Prostate gland (tissue), 2 donors: ENCODE data around the gene CEMIP. TPM values are rescaled to one million over a fixed set of nuclear protein-coding genes. Genes with fewer than 3 reads are reported as not detected.

Source experiments
- DNase-seq: peaks from one replicate; pipeline ENCODE4 v3.0.0-alpha.2; 2019; ENCODE audit warnings: low spot score
- H3K27ac ChIP-seq, 2 donors: fragments of 200-600 bp; sonication (generic); 2 replicates each; pipeline ENCODE4 v1.5.1; 2017 to 2019
- H3K27me3 ChIP-seq: fragments of 200-600 bp; sonication (generic); replicated peaks from 2 replicates; pipeline ENCODE4 v1.5.1; 2019; ENCODE audit not compliant: insufficient read depth
- H3K36me3 ChIP-seq, 2 donors: fragments of 200-600 bp; sonication (generic); 1 replicate in 1 of 2; 2 replicates in 1 of 2; pipeline versions ENCODE4 v1.5.1 to v1.8.1; 2017 to 2019
- H3K4me1 ChIP-seq: fragments of 200-600 bp; sonication (generic); replicated peaks from 2 replicates; pipeline ENCODE4 v1.5.1; 2019
- H3K4me3 ChIP-seq, 2 donors: fragments of 200-600 bp; sonication (generic); 2 replicates each; pipeline ENCODE4 v1.5.1; 2017 to 2019
- H3K9me3 ChIP-seq: fragments of 200-600 bp; sonication (generic); 2 replicates; pipeline ENCODE4 v1.5.1; 2017
- POLR2A ChIP-seq: fragments of 450-650 bp; IDR thresholded peaks from one replicate; pipeline ENCODE4 v1.6.1; 2016; ENCODE audit warnings: antibody characterized with exemption, mild to moderate bottlenecking
- POLR2AphosphoS5 ChIP-seq: sonication (generic); formaldehyde crosslinking; IDR thresholded peaks from one replicate; pipeline ENCODE4 v1.6.1; 2017; ENCODE audit warnings: antibody characterized with exemption
- WGBS: methylation state at CpG from one replicate; pipeline ENCODE4 v1.1.5; 2018; 5-methylcytosine and 5-hydroxymethylcytosine counted together
- intact Hi-C: fragments of 100-400 bp; cut with DNase I; formaldehyde crosslinking; loops from one replicate; pipeline ENCODE4 v1.14.2; 2022
- total RNA-seq, 2 donors: library from RNA; depleted of rRNA; stranded (reverse); fragments of >200 nt; gene quantifications; one replicate each; pipeline ENCODE4 v1.1.0, GENCODE V29; 2016
- TF ChIP-seq, protein P1 (sequence below), 4 experiments: fragments of 200-600 bp in 2 of 4; fragments of 450-650 bp in 2 of 4; sonication (generic) in 2 of 4; IDR thresholded peaks; 1 replicate in 3 of 4; 2 replicates in 1 of 4; pipeline ENCODE4 v1.5.1; 2016 to 2019; ENCODE audit warnings: antibody characterized with exemption in 4 of 4, mild to moderate bottlenecking in 2 of 4, moderate library complexity in 2 of 4

Gene CEMIP
- total RNA-seq, 2 donors from 2014 or later: 1.6 to 13.5 TPM

DNA sequence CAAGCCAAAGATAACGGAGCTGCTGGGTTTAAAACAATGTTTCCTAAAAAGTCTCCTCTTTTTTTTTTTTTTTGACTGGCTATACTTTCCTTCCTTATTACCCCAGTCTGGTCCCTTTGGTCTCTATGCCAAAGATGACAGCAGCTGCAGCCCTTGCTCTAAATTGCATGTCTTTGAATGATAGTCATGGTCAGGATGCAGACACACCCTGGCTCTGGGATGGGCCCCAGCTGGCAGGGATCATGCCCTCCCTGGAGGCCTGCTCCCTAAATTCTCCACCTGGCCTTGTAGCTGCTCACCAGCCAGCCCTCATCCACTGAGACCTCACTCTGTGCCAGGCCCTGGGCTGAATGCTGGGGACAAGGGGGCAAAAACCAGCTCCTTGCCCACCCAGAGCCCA lies 114.6 kb downstream of the CEMIP start:
- DNase-seq: no peak
- intact Hi-C loops: no loop called here
- no peak for TF ChIP-seq POLR2AphosphoS5
- TF ChIP-seq, protein P1, sequence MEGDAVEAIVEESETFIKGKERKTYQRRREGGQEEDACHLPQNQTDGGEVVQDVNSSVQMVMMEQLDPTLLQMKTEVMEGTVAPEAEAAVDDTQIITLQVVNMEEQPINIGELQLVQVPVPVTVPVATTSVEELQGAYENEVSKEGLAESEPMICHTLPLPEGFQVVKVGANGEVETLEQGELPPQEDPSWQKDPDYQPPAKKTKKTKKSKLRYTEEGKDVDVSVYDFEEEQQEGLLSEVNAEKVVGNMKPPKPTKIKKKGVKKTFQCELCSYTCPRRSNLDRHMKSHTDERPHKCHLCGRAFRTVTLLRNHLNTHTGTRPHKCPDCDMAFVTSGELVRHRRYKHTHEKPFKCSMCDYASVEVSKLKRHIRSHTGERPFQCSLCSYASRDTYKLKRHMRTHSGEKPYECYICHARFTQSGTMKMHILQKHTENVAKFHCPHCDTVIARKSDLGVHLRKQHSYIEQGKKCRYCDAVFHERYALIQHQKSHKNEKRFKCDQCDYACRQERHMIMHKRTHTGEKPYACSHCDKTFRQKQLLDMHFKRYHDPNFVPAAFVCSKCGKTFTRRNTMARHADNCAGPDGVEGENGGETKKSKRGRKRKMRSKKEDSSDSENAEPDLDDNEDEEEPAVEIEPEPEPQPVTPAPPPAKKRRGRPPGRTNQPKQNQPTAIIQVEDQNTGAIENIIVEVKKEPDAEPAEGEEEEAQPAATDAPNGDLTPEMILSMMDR (IDR thresholded peaks at IDR 0.05): no peak
- no peak for TF ChIP-seq POLR2A
- H3K36me3 ChIP-seq: no peaks in the 10 kb centered on the region
- 74% methylated on average over 1 of the region's 1 CpG for WGBS
- no peaks in the 10 kb centered on the region for H3K9me3 ChIP-seq
- H3K27ac ChIP-seq: no peak overlapping the region
- no peaks in the 10 kb centered on the region for H3K4me1 ChIP-seq
- H3K4me3 ChIP-seq: no peak overlapping the region
- H3K27me3 ChIP-seq: no peaks in the 10 kb centered on the region

DNA sequence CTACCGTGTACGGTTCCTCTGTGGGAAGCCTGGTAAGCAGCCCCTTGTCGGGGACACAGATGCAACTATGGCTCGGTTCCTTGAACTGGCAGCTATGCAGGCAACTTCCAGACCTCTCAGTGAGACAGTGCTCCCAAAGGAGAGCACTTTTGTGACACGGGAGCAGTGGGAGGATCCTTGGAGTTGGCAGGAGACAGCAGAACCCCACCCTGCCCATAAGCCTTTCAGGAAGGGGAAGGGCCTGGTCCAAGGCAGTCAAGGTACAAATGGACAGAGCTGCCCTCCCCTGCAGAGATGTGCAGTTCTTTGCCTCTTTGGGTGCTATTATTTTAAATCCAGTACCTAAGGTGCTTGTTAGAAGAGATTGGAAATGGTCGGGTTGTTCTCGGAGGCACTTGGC lies 115.9 kb downstream of the CEMIP start:
- no peak for DNase-seq
- H3K36me3 ChIP-seq: no peaks in the 10 kb centered on the region
- no peak for TF ChIP-seq POLR2A
- no peak for TF ChIP-seq POLR2AphosphoS5
- TF ChIP-seq, protein P1 (IDR thresholded peaks at IDR 0.05): no peak
- H3K4me1 ChIP-seq: no peaks in the 10 kb centered on the region
- H3K27me3 ChIP-seq: no peaks in the 10 kb centered on the region
- WGBS: 89% methylated on average over 7 of the region's 7 CpGs
- H3K4me3 ChIP-seq: no peak overlapping the region
- no peaks in the 10 kb centered on the region for H3K9me3 ChIP-seq
- H3K27ac ChIP-seq: no peak overlapping the region
- intact Hi-C loops: no loop called here

DNA sequence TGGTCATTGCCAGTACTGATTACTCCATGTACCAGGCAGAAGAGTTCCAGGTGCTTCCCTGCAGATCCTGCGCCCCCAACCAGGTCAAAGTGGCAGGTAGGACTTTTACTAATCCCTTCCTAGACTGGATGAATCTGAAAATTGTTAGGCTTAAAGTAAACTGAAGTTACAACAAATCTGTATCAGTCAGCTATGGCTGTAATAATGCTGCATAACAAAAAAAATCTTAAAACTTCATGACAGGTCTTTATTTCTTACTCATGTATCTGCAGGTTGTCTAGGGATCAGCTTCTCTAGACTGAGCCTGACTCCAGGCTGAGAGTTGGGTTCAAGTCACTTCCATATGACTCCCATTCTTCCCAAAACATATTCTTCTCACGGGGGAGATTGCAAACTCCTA lies 116.8 kb downstream of the CEMIP start:
- Histone ChIP-seq H3K9me3 (no peaks in the 10 kb centered on the region), H3K27ac (no peak overlapping the region), H3K4me3 (no peak overlapping the region), H3K36me3 (no peaks in the 10 kb centered on the region), H3K4me1 (no peaks in the 10 kb centered on the region), H3K27me3 (no peaks in the 10 kb centered on the region)
- WGBS: 100% methylated on average over 2 of the region's 2 CpGs
- intact Hi-C loops: no loop called here
- no peak for DNase-seq
- TF ChIP-seq POLR2A: no peak
- TF ChIP-seq POLR2AphosphoS5: no peak
- TF ChIP-seq, protein P1 (IDR thresholded peaks at IDR 0.05): no peak

DNA sequence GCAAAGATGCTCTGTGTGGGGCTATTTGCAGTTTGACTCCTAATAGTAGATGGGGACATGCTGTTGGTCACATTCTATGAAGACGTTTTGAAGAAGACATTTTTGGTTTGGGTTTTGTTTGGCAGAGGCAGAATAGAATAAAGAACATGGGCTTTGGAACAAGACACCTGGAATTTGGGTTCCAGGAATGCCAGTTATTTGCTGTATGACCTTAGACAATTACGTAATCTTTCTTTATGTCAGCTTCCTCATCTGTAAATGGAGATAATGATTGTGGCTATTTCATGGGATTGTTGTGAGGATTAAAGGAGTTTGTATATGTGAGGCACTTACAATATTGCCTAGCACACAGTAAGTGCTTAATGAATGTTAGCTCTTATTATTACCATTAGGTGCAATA lies 118.9 kb downstream of the CEMIP start:
- TF ChIP-seq, protein P1 (IDR thresholded peaks at IDR 0.05): no peak
- TF ChIP-seq POLR2A: no peak
- TF ChIP-seq POLR2AphosphoS5: no peak
- Histone ChIP-seq H3K27me3 (no peaks in the 10 kb centered on the region), H3K27ac (no peak overlapping the region), H3K4me1 (no peaks in the 10 kb centered on the region), H3K36me3 (no peaks in the 10 kb centered on the region), H3K4me3 (no peak overlapping the region), H3K9me3 (no peaks in the 10 kb centered on the region)
- 71% methylated on average over 2 of the region's 2 CpGs for whole genome bisulfite sequencing
- DNase-seq: no peak
- intact Hi-C loops: no loop called here

DNA sequence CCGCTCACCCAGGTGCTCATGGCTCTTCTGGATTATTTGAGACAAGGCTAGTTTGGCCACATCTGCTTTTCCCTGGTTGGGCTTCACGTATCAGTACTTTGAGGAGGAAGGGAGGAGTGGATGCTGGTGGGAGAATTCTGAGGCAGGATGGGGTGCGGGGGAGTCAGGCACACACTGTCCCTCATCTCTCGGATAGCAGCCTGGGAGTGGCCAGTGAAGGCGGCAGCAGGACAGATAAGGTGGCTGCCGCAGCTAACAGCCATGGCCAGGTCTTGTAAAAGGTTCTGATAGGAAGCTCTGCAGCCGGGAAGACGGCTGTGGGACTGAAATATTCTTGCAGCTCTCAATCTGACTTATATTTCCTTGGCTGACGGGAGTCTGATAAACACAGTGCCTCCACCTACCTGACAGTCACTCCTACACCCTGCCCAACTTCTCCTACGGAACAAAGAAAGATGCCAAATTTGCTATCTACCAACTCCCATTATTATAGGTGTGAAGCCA lies 123.2 kb downstream of the CEMIP start:
- H3K27ac ChIP-seq: no peak overlapping the region
- no peak overlapping the region for H3K4me3 ChIP-seq
- H3K9me3 ChIP-seq: no peaks in the 10 kb centered on the region
- DNase-seq: no peak
- 82% methylated on average over 10 of the region's 10 CpGs for WGBS
- intact Hi-C loops: no loop called here
- H3K36me3 ChIP-seq: no peaks in the 10 kb centered on the region
- TF ChIP-seq, protein P1 (IDR thresholded peaks at IDR 0.05): no peak
- TF ChIP-seq POLR2AphosphoS5: no peak
- no peak for TF ChIP-seq POLR2A
- no peaks in the 10 kb centered on the region for H3K27me3 ChIP-seq
- H3K4me1 ChIP-seq: no peaks in the 10 kb centered on the region
